ENCODE results near the gene KCNQ4. TPM values are rescaled to one million over a fixed set of nuclear protein-coding genes. Genes with fewer than 3 reads are reported as not detected.

Gene KCNQ4
- total RNA-seq, 1 experiment from 2014 or later: 0.81 TPM

DNA sequence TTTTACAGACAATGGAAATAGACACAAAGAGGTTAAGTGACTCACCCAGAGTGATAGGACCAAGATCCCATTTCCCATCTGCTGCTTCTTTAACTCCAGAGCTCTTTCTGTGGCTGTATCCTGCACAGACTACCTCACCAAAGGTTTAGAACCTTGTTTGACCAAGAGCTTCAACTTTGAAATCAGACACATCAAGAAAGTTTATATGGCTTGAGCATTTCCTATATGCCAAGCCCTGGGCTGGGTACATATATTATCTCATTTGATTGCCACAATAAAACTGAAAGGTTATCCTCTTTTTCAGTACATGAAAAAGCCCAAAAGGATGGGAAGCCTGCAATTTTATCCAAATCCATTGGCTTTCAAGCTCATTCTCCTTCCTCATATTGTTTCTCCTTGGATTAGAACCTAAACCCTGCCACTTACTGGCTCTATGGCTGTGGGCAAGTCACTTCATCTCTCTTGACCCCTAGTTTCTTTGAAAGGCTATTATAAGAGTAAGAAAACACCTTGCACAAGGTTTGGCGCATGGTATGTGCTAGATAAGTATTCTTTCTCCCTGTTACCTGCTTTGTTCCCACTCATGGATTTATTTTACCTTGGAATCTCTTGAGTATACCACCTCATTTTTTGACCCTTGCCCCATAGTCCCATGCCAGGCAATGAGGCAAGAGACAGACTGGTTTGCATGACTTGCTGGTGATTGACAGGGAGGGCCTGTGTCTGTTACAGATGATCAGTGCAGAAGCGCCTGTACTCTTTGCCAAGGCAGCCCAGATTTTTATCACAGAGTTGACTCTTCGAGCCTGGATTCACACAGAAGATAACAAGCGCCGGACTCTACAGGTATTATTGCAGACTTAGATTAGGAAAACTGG lies 34.5 kb upstream of the KCNQ4 start:
- Histone ChIP-seq H2AFZ (no peak overlapping the region), H3K4me2 (no peak overlapping the region), H3K9me2 (ENCODE audit: insufficient read depth) (no peaks in the 10 kb centered on the region), H3K27me3 (ENCODE audit: insufficient read depth, low read depth) (no peaks in the 10 kb centered on the region), H3K9me3 (ENCODE audit: insufficient read depth, low read depth) (no peaks in the 10 kb centered on the region), H3F3A (ENCODE audit: insufficient read depth, low read depth) (peaks cover 4% of the 10 kb centered on the region; the same call in 1 of the 2 replicates), H3K79me2 (ENCODE audit: low read depth) (no peaks in the 10 kb centered on the region), H3K27ac (no peak overlapping the region), H3K4me3 (no peak overlapping the region), H4K20me1 (ENCODE audit: insufficient read depth) (peaks cover 8% of the 10 kb centered on the region; the same call in 1 of the 2 replicates), H3K4me1 (replicated peaks; ENCODE audit: insufficient read depth) (peaks cover 5% of the 10 kb centered on the region; the same call in 1 of the 2 replicates), H3K36me3 (ENCODE audit: low read depth) (peaks cover 16% of the 10 kb centered on the region)
- no peak for TF ChIP-seq EZH2 (IDR thresholded peaks at IDR 0.05; ENCODE audit: low read depth)
- TF ChIP-seq, protein P1, sequence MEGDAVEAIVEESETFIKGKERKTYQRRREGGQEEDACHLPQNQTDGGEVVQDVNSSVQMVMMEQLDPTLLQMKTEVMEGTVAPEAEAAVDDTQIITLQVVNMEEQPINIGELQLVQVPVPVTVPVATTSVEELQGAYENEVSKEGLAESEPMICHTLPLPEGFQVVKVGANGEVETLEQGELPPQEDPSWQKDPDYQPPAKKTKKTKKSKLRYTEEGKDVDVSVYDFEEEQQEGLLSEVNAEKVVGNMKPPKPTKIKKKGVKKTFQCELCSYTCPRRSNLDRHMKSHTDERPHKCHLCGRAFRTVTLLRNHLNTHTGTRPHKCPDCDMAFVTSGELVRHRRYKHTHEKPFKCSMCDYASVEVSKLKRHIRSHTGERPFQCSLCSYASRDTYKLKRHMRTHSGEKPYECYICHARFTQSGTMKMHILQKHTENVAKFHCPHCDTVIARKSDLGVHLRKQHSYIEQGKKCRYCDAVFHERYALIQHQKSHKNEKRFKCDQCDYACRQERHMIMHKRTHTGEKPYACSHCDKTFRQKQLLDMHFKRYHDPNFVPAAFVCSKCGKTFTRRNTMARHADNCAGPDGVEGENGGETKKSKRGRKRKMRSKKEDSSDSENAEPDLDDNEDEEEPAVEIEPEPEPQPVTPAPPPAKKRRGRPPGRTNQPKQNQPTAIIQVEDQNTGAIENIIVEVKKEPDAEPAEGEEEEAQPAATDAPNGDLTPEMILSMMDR (conservative IDR thresholded peaks at IDR 0.05): no peak
- intact Hi-C loops (cut with micrococcal nuclease; ENCODE audit: unreplicated experiment): no loop called here
- ChIA-PET POLR2A (ENCODE audit: unreplicated experiment) (no interaction called here), CTCF (no interaction called here)
- DNase-seq: no peak
- no TSS peak for BruUV-seq (replicated peaks)

DNA sequence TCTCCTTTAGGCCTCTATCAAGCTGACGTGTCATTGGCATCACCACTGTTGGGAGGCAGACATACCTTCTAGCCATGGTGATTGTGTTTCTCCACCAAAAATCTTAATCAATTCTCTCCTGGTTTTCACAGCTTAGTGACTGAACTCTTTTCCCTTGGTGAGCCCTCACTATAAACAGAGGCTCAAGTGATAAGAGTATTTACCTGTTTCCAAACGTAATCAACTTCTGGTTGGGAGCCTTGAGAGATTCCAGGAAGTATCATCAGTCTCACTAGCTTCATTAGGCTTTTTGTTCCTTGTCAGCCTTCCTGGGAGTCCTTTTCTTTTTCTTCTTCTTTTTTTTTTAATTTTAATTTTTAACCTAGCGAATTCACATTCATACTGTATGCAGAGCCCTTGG lies 33.8 kb upstream of the KCNQ4 start:
- intact Hi-C loops (cut with micrococcal nuclease; ENCODE audit: unreplicated experiment): no loop called here
- POLR2A ChIA-PET (ENCODE audit: unreplicated experiment): no interaction called here

DNA sequence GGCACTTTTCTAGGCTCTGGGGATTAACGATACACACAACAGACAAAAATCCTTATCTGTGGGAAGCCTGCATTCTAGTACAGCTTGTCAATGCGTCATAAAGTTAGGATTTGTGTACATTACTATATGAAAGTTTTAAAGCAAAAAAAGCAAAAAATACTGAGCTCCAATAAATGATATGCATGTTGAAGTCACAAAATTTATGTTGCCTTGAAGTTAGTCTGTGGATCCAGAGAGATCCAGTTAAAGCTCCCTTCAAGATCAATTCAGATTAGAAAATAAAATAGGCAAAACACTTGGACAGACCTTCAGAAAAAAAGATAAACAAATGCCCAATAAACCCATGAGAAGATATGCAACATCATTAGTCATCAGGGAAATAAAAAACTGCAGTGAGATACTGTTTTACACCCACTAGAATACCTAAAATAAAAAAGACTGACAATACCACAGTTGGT lies 33.1 kb upstream of the KCNQ4 start:
- BruUV-seq (replicated peaks): no TSS peak
- Histone ChIP-seq H3K9me3 (ENCODE audit: insufficient read depth, low read depth) (no peaks in the 10 kb centered on the region), H3K4me1 (replicated peaks; ENCODE audit: insufficient read depth) (peaks cover 5% of the 10 kb centered on the region; the same call in 1 of the 2 replicates), H3K27me3 (ENCODE audit: insufficient read depth, low read depth) (no peaks in the 10 kb centered on the region), H3K27ac (no peak overlapping the region; the same call in 1 of the 2 replicates), H4K20me1 (ENCODE audit: insufficient read depth) (peaks cover 8% of the 10 kb centered on the region; the same call in 1 of the 2 replicates), H2AFZ (no peak overlapping the region), H3K4me3 (no peak overlapping the region), H3K4me2 (no peak overlapping the region), H3K9me2 (ENCODE audit: insufficient read depth) (no peaks in the 10 kb centered on the region), H3F3A (ENCODE audit: insufficient read depth, low read depth) (peaks cover 4% of the 10 kb centered on the region; the same call in 1 of the 2 replicates), H3K79me2 (ENCODE audit: low read depth) (no peaks in the 10 kb centered on the region), H3K36me3 (ENCODE audit: low read depth) (peaks cover 19% of the 10 kb centered on the region)
- intact Hi-C loops (cut with micrococcal nuclease; ENCODE audit: unreplicated experiment): no loop called here
- DNase-seq: no peak
- ChIA-PET CTCF (no interaction called here), POLR2A (ENCODE audit: unreplicated experiment) (no interaction called here)
- TF ChIP-seq, protein P1 (conservative IDR thresholded peaks at IDR 0.05): no peak

More for the DNA sequence above, 33.8 kb upstream of the KCNQ4 start:
- TF ChIP-seq, protein P1 (conservative IDR thresholded peaks at IDR 0.05): no peak
- no peak for TF ChIP-seq EZH2 (IDR thresholded peaks at IDR 0.05; ENCODE audit: low read depth)
- Histone ChIP-seq H3F3A (ENCODE audit: insufficient read depth, low read depth) (peaks cover 4% of the 10 kb centered on the region; the same call in 1 of the 2 replicates), H3K4me3 (no peak overlapping the region), H3K4me2 (no peak overlapping the region), H3K9me2 (ENCODE audit: insufficient read depth) (no peaks in the 10 kb centered on the region), H3K9me3 (ENCODE audit: insufficient read depth, low read depth) (no peaks in the 10 kb centered on the region), H3K79me2 (ENCODE audit: low read depth) (no peaks in the 10 kb centered on the region), H4K20me1 (ENCODE audit: insufficient read depth) (peaks cover 8% of the 10 kb centered on the region; the same call in 1 of the 2 replicates), H3K27me3 (ENCODE audit: insufficient read depth, low read depth) (no peaks in the 10 kb centered on the region), H3K36me3 (ENCODE audit: low read depth) (peaks cover 19% of the 10 kb centered on the region), H2AFZ (no peak overlapping the region), H3K4me1 (replicated peaks; ENCODE audit: insufficient read depth) (peaks cover 5% of the 10 kb centered on the region; the same call in 1 of the 2 replicates), H3K27ac (no peak overlapping the region; the same call in 1 of the 2 replicates)
- CTCF ChIA-PET: no interaction called here
- no peak for DNase-seq
- BruUV-seq (replicated peaks): no TSS peak

Measured in PC-9 (cell line).